ENCODE results near the gene SH3RF2.

The SH3RF2 gene

DNA sequence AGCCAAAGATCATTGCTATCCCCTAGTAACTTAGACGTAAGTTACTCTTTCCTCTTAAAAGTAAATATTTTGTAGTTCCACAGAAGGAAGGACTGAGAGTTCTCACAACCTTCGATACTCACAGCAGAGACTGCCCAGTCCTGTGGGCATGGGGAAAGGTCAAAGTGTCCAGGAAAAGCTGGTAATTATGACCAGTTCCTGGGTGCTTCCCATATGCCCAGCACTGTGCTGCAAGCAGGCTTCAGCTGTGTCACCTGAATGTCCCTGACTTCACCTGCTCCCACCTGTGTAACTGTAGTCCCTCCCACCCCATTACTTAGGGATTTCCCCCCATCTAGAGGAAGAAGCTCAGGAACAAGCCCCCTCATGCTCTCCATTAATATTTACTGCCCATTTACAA is 18.0 kb upstream of the SH3RF2 start:
- Histone ChIP-seq H3K79me2 (ENCODE audit: low read length) (no peaks in the 10 kb centered on the region), H3K9ac (ENCODE audit: low read length) (no peak overlapping the region)

DNA sequence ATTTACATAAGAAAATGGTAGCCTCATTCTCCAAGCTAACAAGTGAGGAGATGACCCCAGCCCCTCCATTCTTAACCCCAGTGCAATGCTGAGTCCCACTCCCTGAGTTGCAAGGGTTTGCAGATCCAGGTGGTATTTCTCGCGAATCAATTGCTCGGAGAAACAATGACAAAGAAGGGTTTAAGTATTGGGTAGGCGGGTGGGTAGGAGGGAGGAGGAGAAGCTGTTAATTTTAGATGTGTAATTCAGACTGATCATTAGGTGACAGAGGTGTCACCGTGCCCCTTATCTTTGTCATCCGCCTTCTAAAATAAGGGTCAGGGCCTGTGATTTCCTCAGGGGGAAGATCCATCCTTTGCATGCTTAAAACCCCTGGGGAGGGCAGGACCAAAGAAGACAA is 17.0 kb upstream of the SH3RF2 start:
- H3K36me3 ChIP-seq (replicated peaks; ENCODE audit: low read depth, low read length): no peaks in the 10 kb centered on the region
- no peaks in the 10 kb centered on the region for H4K20me1 ChIP-seq (ENCODE audit: insufficient read depth, low read length)
- H3K9me3 ChIP-seq (ENCODE audit: insufficient read depth, low read length): no peaks in the 10 kb centered on the region
- TF ChIP-seq EZH2phosphoT487 (IDR thresholded peaks at IDR 0.05; ENCODE audit: low read depth): no peak
- TF ChIP-seq, protein P1, sequence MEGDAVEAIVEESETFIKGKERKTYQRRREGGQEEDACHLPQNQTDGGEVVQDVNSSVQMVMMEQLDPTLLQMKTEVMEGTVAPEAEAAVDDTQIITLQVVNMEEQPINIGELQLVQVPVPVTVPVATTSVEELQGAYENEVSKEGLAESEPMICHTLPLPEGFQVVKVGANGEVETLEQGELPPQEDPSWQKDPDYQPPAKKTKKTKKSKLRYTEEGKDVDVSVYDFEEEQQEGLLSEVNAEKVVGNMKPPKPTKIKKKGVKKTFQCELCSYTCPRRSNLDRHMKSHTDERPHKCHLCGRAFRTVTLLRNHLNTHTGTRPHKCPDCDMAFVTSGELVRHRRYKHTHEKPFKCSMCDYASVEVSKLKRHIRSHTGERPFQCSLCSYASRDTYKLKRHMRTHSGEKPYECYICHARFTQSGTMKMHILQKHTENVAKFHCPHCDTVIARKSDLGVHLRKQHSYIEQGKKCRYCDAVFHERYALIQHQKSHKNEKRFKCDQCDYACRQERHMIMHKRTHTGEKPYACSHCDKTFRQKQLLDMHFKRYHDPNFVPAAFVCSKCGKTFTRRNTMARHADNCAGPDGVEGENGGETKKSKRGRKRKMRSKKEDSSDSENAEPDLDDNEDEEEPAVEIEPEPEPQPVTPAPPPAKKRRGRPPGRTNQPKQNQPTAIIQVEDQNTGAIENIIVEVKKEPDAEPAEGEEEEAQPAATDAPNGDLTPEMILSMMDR (IDR thresholded peaks at IDR 0.05; ENCODE audit: low read depth, low read length): no peak
- no peak overlapping the region for H3K9ac ChIP-seq (ENCODE audit: low read length)
- no peak overlapping the region for H3K4me3 ChIP-seq (ENCODE audit: low read length)
- 0 out of 2 replicates have a peak, but pooled peaks cover 2% of the 10 kb centered on the region for H3K27me3 ChIP-seq (ENCODE audit: low read depth, low read length)
- no peak overlapping the region for H2AFZ ChIP-seq (ENCODE audit: low read depth, low read length)
- no peak overlapping the region for H3K4me2 ChIP-seq (ENCODE audit: low read length)
- no peaks in the 10 kb centered on the region for H3K79me2 ChIP-seq (ENCODE audit: low read length)
- no peak overlapping the region for H3K27ac ChIP-seq (ENCODE audit: low read length)
- no peaks in the 10 kb centered on the region for H3K4me1 ChIP-seq (ENCODE audit: low read length)

More for the DNA sequence above, 18.0 kb upstream of the SH3RF2 start:
- TF ChIP-seq, protein P1 (IDR thresholded peaks at IDR 0.05; ENCODE audit: low read depth, low read length): no peak
- TF ChIP-seq EZH2phosphoT487 (IDR thresholded peaks at IDR 0.05; ENCODE audit: low read depth): no peak
- no peaks in the 10 kb centered on the region for H3K4me1 ChIP-seq (ENCODE audit: low read length)
- H3K4me3 ChIP-seq (ENCODE audit: low read length): no peak overlapping the region
- no peak overlapping the region for H2AFZ ChIP-seq (ENCODE audit: low read depth, low read length)
- H4K20me1 ChIP-seq (ENCODE audit: insufficient read depth, low read length): no peaks in the 10 kb centered on the region
- 0 out of 2 replicates have a peak, but pooled peaks cover 2% of the 10 kb centered on the region for H3K27me3 ChIP-seq (ENCODE audit: low read depth, low read length)
- no peak overlapping the region for H3K4me2 ChIP-seq (ENCODE audit: low read length)
- H3K36me3 ChIP-seq (replicated peaks; ENCODE audit: low read depth, low read length): no peaks in the 10 kb centered on the region
- no peak overlapping the region for H3K27ac ChIP-seq (ENCODE audit: low read length)
- H3K9me3 ChIP-seq (ENCODE audit: insufficient read depth, low read length): no peaks in the 10 kb centered on the region

DNA sequence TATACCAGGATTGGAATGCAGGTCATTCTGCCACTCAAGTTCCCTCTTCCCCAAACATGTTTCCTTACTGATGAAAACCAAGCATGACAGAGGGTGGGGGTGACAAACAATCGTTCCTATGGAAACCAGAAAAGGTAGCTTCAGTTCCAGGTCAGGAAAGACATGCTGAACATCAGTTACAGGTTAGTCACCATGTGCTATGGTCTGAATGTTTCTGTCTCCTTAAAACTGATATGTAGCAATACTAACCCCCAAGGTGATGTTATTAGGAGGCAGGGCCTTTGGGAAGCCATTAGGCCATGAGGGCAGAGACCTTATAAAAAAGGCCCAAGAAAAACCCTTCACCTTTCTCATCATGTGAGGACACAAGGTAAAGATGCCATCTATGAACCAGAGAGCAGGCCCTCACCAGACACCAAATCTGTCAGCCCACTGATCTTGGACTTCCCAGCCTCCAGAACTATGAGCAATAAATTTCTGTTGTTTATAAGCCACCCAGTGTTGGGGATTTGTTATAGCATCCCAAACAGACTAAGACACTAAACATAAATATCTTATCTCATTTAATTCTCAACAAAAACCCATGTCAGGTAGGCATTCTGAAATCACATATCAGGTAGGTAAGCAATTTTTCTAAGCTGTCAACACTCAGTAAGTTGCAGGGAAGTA is 15.7 kb upstream of the SH3RF2 start:
- Histone ChIP-seq H3K27me3 (ENCODE audit: low read depth, low read length) (0 out of 2 replicates have a peak, but pooled peaks cover 2% of the 10 kb centered on the region), H3K4me3 (ENCODE audit: low read length) (no peak overlapping the region), H2AFZ (ENCODE audit: low read depth, low read length) (no peak overlapping the region), H3K4me1 (ENCODE audit: low read length) (no peaks in the 10 kb centered on the region), H3K36me3 (replicated peaks; ENCODE audit: low read depth, low read length) (no peaks in the 10 kb centered on the region), H3K4me2 (ENCODE audit: low read length) (no peak overlapping the region), H3K9ac (ENCODE audit: low read length) (no peak overlapping the region), H4K20me1 (ENCODE audit: insufficient read depth, low read length) (no peaks in the 10 kb centered on the region), H3K9me3 (ENCODE audit: insufficient read depth, low read length) (no peaks in the 10 kb centered on the region), H3K79me2 (ENCODE audit: low read length) (no peaks in the 10 kb centered on the region), H3K27ac (ENCODE audit: low read length) (no peak overlapping the region)
- TF ChIP-seq, protein P1 (IDR thresholded peaks at IDR 0.05; ENCODE audit: low read depth, low read length): no peak
- no peak for TF ChIP-seq EZH2phosphoT487 (IDR thresholded peaks at IDR 0.05; ENCODE audit: low read depth)

DNA sequence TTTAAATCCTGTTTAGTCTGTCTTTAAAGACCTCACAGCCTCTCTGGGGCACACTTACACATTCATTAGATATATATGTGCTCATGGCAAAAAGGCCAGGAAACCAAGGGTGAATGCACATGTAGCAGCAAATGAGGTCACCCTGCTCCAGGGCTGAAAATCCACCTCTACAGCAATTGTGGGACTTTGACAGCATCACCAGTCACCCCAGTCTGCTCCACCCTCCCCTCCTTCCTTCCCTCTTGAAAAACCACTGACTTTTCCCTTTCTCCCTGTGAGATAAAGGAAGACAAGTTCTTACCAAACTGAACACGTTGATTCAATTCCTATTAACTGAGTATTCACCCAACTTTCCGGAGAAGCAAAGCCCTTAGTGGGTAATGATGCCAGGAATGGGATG is 15.2 kb upstream of the SH3RF2 start:
- H3K79me2 ChIP-seq (ENCODE audit: low read length): no peaks in the 10 kb centered on the region
- no peaks in the 10 kb centered on the region for H4K20me1 ChIP-seq (ENCODE audit: insufficient read depth, low read length)
- H2AFZ ChIP-seq (ENCODE audit: low read depth, low read length): no peak overlapping the region
- no peaks in the 10 kb centered on the region for H3K4me1 ChIP-seq (ENCODE audit: low read length)
- H3K36me3 ChIP-seq (replicated peaks; ENCODE audit: low read depth, low read length): no peaks in the 10 kb centered on the region
- no peak overlapping the region for H3K27ac ChIP-seq (ENCODE audit: low read length)
- no peak overlapping the region for H3K4me2 ChIP-seq (ENCODE audit: low read length)
- H3K27me3 ChIP-seq (ENCODE audit: low read depth, low read length): 0 out of 2 replicates have a peak, but pooled peaks cover 2% of the 10 kb centered on the region
- no peak overlapping the region for H3K4me3 ChIP-seq (ENCODE audit: low read length)
- H3K9me3 ChIP-seq (ENCODE audit: insufficient read depth, low read length): no peaks in the 10 kb centered on the region
- TF ChIP-seq EZH2phosphoT487 (IDR thresholded peaks at IDR 0.05; ENCODE audit: low read depth): no peak
- TF ChIP-seq, protein P1 (IDR thresholded peaks at IDR 0.05; ENCODE audit: low read depth, low read length): no peak
- H3K9ac ChIP-seq (ENCODE audit: low read length): no peak overlapping the region
